Esophagus squamous epithelium (tissue), 4 donors: Measurements from ENCODE around the gene PARP12.

Source experiments
- CTCF ChIP-seq, 6 experiments: fragments of 450-650 bp in 4 of 6; fragments of 200-600 bp in 2 of 6; sonication (generic) in 2 of 6; IDR thresholded peaks; one replicate each; pipeline ENCODE4 v1.5.1; 2016 to 2019; ENCODE audit warnings: antibody characterized with exemption in 6 of 6, mild to moderate bottlenecking in 4 of 6, moderate library complexity in 4 of 6
- POLR2A ChIP-seq, 4 donors: fragments of 450-650 bp; IDR thresholded peaks; one replicate each; pipeline ENCODE4 v1.6.1; 2017; ENCODE audit warnings: antibody characterized with exemption in 4 of 4, mild to moderate bottlenecking in 4 of 4, moderate library complexity in 3 of 4

GRCh38 chr7:140014123-140014522 is 48.6 kb downstream of the PARP12 start:
- TF ChIP-seq CTCF (IDR thresholded peaks at IDR 0.05): no peak
- no peak for TF ChIP-seq POLR2A (IDR thresholded peaks at IDR 0.05)
